Measurements from ENCODE around the gene RPS19BP1. TPM values are rescaled to one million over a fixed set of nuclear protein-coding genes. Genes with fewer than 3 reads are reported as not detected.

The RPS19BP1 gene
- total RNA-seq, 1 experiment from 2014 or later = 102 TPM

GRCh38 chr22:39487826-39488520 lies 44.6 kb downstream of the RPS19BP1 start (continued):
- TF ChIP-seq HMGXB4 (CRISPR knock-in tag; IDR thresholded peaks at IDR 0.05) (no peak), CBFB (CRISPR knock-in tag; IDR thresholded peaks at IDR 0.05; ENCODE audit: low read depth) (no peak), ATF6 (CRISPR knock-in tag; IDR thresholded peaks at IDR 0.05) (no peak), NFATC4 (CRISPR knock-in tag; IDR thresholded peaks at IDR 0.05) (no peak), TCF7 (CRISPR knock-in tag; IDR thresholded peaks at IDR 0.05; ENCODE audit: low read depth) (no peak), ZNF423 (CRISPR knock-in tag; IDR thresholded peaks at IDR 0.05) (no peak), JAZF1 (CRISPR knock-in tag; IDR thresholded peaks at IDR 0.05) (no peak), USF2 (CRISPR knock-in tag; IDR thresholded peaks at IDR 0.05) (no peak), ZNF263 (CRISPR knock-in tag; IDR thresholded peaks at IDR 0.05; ENCODE audit: low read depth) (no peak), SMAD4 (CRISPR knock-in tag; IDR thresholded peaks at IDR 0.05) (no peak)

GRCh38 chr22:39486951-39487825 lies 45.4 kb downstream of the RPS19BP1 start:
- Mint-ChIP-seq H3K27me3 (ENCODE audit: low read depth) (no peaks in the 10 kb centered on the region; the same call in 1 of the 2 replicates), H3K4me1 (peaks cover 8% of the 10 kb centered on the region), H3K9me3 (no peaks in the 10 kb centered on the region), H3K4me3 (no peak overlapping the region), H3K27ac (no peak overlapping the region), H3K36me3 (no peaks in the 10 kb centered on the region)
- no peak for TF ChIP-seq MYBL2 (CRISPR knock-in tag; IDR thresholded peaks at IDR 0.05)
- TF ChIP-seq SMAD4 (CRISPR knock-in tag; IDR thresholded peaks at IDR 0.05) = no peak
- no peak for TF ChIP-seq SP1 (CRISPR knock-in tag; conservative IDR thresholded peaks at IDR 0.05)
- TF ChIP-seq KAT7 (CRISPR knock-in tag; IDR thresholded peaks at IDR 0.05; ENCODE audit: borderline replicate concordance) = no peak
- ChIA-PET CTCF (interaction anchor here (1.1 to 2.0 kb wide), 3 partner anchors 9 to 42 kb away, joined by 4 to 7 read pairs (median 4); no protein-coding TSS in a partner anchor), POLR2A (interaction anchor here (1.1 to 1.2 kb wide), 2 partner anchors 15 to 41 kb away, joined by 3 read pairs; partner anchors contain the start of gene MIEF1)
- no peak for DNase-seq (ENCODE audit: low spot score)
- no peak for ATAC-seq

- H3K4me3 Mint-ChIP-seq = no peak overlapping the region
- TF ChIP-seq ZSCAN18 (CRISPR knock-in tag; IDR thresholded peaks at IDR 0.05) = no peak
- TF ChIP-seq FOXK1 (CRISPR knock-in tag; IDR thresholded peaks at IDR 0.05) = no peak
- TF ChIP-seq KAT7 (CRISPR knock-in tag; IDR thresholded peaks at IDR 0.05; ENCODE audit: borderline replicate concordance) = no peak
- no peak for TF ChIP-seq EMX1 (CRISPR knock-in tag; IDR thresholded peaks at IDR 0.05)
- no peak for TF ChIP-seq E2F4 (CRISPR knock-in tag; IDR thresholded peaks at IDR 0.05; ENCODE audit: borderline replicate concordance, low read depth)
- TF ChIP-seq ZNF263 (CRISPR knock-in tag; IDR thresholded peaks at IDR 0.05; ENCODE audit: low read depth) = no peak
- TF ChIP-seq GRHL2 (CRISPR knock-in tag; IDR thresholded peaks at IDR 0.05; ENCODE audit: insufficient replicate concordance, severe bottlenecking) = no peak
- TF ChIP-seq MAX (CRISPR knock-in tag; IDR thresholded peaks at IDR 0.05) = no peak
- TF ChIP-seq ATF6 (CRISPR knock-in tag; IDR thresholded peaks at IDR 0.05) = no peak
Observed at GRCh38 chr22:39482768-39483167, 49.8 kb downstream of the RPS19BP1 start.

More at GRCh38 chr22:39482768-39483167, 49.8 kb downstream of the RPS19BP1 start:
- Mint-ChIP-seq H3K36me3 (no peaks in the 10 kb centered on the region), H3K9me3 (no peaks in the 10 kb centered on the region), H3K27me3 (ENCODE audit: low read depth) (no peaks in the 10 kb centered on the region; the same call in 1 of the 2 replicates), H3K27ac (no peak overlapping the region), H3K4me1 (no peaks in the 10 kb centered on the region)
- DNase-seq (ENCODE audit: low spot score) = no peak
- POLR2A ChIA-PET = interaction anchor here (0.6 kb wide), 1 partner anchor 58 kb away, joined by 3 read pairs; no protein-coding TSS in a partner anchor
- ATAC-seq = no peak
- CTCF ChIA-PET = interaction anchor here (1.4 to 1.9 kb wide), 5 partner anchors 11 to 46 kb away, joined by 4 to 6 read pairs (median 5); partner anchors contain the start of gene MIEF1

All from WTC11 (cell line).